OCI-LY3 (cell line): Measurements from ENCODE around the gene PPM1M.

Experiments
- EZH2phosphoT487 ChIP-seq: fragments of 200-600 bp; shearing (Covaris generic); IDR thresholded peaks from 2 replicates; pipeline ENCODE4 v1.6.1; 2018; ENCODE audit warnings: antibody characterized with exemption, mixed run types, low read depth
- TF ChIP-seq, protein P1 (sequence below): fragments of 200-600, 300-600 bp; sonication (generic); IDR thresholded peaks from 2 replicates; pipeline ENCODE4 v1.5.1; 2014; ENCODE audit warnings: antibody characterized with exemption, low read length, low read depth

DNA sequence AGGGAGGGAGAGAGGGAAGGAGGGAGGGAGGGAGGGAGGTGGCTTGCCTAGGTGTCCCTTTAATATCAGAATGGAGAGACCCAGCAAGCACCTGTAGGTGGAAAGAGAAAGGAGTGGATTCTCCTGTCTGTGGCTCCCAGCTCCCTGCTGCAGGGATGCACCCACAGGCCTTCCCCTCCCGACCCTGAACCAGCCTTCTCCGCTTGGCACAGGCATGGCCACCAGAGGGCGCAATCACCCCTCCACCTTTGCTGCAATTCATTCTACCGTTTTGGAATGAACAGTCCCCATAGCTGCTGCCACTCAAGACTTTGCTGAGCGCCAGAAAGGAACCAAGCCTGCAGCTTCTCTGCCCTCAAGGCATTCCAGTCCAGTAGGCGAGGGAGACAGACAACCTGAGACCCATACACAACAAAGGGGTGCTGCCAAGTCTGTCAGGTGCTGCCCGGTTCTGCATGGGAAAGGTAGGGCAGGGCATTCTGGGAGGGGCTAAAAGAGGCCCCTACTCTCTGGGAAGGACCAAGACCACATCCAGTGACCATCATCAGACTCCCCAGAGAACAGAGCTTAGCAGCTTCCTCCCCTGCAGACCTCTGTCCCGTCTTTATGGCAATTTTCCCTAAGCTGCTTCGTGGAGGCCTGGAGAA lies 25.1 kb upstream of the PPM1M start:
- TF ChIP-seq EZH2phosphoT487: no peak
- TF ChIP-seq, protein P1, sequence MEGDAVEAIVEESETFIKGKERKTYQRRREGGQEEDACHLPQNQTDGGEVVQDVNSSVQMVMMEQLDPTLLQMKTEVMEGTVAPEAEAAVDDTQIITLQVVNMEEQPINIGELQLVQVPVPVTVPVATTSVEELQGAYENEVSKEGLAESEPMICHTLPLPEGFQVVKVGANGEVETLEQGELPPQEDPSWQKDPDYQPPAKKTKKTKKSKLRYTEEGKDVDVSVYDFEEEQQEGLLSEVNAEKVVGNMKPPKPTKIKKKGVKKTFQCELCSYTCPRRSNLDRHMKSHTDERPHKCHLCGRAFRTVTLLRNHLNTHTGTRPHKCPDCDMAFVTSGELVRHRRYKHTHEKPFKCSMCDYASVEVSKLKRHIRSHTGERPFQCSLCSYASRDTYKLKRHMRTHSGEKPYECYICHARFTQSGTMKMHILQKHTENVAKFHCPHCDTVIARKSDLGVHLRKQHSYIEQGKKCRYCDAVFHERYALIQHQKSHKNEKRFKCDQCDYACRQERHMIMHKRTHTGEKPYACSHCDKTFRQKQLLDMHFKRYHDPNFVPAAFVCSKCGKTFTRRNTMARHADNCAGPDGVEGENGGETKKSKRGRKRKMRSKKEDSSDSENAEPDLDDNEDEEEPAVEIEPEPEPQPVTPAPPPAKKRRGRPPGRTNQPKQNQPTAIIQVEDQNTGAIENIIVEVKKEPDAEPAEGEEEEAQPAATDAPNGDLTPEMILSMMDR: peak; percentile 95
